ENCODE data around the gene MDFI.

DNA sequence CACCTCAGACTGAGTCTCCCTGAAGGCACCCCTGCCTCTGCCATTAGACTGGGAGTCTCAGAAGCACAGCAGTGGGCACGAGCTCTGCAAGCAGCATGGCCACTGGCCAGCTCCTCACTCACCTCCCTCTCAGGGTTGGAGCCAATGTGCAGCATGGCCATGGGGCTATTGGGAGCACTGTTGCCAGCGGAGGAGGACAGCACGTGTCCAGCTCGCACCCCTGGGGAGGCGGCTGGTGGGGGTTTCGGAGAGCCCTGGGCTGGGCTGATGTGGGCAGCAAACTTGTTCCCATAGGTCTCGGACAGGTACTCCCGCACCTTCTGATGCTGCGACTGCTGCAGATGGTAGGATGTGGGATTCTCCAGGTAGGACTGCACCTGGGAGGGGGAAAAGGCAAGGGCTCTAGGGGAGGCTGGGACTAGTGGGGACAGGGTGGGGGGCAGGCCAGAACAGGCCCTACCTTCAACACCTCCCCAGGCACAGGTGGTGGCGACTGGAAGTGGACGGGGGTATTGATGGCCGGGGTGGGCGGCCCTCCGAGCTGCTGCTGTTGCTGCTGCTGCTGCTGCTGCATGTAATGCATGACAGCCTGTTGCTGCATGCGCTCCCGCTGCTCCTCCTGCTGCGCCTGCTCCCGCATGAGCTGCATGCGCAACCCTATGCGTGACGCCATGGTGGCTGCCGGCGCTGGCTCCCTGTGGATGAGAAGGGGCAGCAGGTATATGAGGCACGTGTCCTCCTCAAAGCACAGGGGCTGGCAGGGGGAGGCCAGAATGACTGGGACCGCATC is 52.5 kb downstream of the MDFI start:
- no peak for TF ChIP-seq EZH2phosphoT487 (IDR thresholded peaks at IDR 0.05; ENCODE audit: borderline replicate concordance, low read depth, low read length)
- TF ChIP-seq, protein P1, sequence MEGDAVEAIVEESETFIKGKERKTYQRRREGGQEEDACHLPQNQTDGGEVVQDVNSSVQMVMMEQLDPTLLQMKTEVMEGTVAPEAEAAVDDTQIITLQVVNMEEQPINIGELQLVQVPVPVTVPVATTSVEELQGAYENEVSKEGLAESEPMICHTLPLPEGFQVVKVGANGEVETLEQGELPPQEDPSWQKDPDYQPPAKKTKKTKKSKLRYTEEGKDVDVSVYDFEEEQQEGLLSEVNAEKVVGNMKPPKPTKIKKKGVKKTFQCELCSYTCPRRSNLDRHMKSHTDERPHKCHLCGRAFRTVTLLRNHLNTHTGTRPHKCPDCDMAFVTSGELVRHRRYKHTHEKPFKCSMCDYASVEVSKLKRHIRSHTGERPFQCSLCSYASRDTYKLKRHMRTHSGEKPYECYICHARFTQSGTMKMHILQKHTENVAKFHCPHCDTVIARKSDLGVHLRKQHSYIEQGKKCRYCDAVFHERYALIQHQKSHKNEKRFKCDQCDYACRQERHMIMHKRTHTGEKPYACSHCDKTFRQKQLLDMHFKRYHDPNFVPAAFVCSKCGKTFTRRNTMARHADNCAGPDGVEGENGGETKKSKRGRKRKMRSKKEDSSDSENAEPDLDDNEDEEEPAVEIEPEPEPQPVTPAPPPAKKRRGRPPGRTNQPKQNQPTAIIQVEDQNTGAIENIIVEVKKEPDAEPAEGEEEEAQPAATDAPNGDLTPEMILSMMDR (conservative IDR thresholded peaks at IDR 0.05; ENCODE audit: low read length) = no peak
